Measurements from ENCODE around the gene SREK1IP1. TPM values are rescaled to one million over a fixed set of nuclear protein-coding genes. Genes with fewer than 3 reads are reported as not detected.
A peak's percentile ranks its signal among the peaks of the same experiment; 100 is the strongest.

Gene SREK1IP1
- total and polyA plus RNA-seq, 9 of the 15 experiments (the other 6 are each of a cell fraction or from before 2014, with no cell fraction given) = 6.9 to 45.2 (median 21.7) TPM

DNA sequence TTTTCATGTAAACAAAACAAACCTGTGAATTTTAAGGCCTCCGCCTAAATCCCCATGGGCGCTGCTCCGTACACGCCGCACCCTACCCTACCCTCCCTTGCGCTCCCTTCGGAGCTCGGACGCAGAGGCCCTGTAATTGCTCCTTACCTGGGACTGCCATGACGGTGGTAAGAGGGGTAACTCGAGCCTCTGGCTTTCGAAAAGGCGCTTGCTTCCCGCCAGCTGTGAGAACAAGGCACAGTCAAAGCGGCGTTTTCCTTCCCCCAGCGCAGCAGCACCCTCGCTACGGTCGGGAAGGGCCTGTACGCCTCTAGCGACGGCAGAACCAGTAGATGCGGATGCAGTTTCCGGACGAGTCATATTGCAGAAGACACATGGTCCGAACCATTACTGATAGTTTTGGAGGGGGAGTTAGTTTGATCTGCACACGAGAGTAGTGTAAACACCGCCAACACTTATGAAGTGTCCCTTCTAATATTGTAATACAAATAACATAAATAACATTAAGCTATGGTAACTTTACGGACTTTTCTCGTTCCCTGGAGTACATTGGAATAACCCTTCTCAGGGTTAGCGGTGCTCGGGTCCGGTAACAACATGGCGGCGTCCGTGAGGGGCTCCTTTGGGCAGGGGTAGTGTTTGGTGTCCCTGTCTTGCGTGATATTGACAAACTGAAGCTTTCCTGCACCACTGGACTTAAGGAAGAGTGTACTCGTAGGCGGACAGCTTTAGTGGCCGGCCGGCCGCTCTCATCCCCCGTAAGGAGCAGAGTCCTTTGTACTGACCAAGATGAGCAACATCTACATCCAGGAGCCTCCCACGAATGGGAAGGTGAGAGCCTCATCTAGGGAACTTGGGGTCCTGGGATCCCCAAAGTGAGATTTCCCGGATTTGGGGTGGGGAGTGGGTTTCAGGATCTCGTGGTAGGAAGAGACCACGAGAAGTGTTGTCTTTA, at the start of gene SREK1IP1, which contains the start of gene CWC27 (continued):
- TF ChIP-seq, protein P1, sequence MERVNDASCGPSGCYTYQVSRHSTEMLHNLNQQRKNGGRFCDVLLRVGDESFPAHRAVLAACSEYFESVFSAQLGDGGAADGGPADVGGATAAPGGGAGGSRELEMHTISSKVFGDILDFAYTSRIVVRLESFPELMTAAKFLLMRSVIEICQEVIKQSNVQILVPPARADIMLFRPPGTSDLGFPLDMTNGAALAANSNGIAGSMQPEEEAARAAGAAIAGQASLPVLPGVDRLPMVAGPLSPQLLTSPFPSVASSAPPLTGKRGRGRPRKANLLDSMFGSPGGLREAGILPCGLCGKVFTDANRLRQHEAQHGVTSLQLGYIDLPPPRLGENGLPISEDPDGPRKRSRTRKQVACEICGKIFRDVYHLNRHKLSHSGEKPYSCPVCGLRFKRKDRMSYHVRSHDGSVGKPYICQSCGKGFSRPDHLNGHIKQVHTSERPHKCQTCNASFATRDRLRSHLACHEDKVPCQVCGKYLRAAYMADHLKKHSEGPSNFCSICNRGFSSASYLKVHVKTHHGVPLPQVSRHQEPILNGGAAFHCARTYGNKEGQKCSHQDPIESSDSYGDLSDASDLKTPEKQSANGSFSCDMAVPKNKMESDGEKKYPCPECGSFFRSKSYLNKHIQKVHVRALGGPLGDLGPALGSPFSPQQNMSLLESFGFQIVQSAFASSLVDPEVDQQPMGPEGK (CRISPR knock-in tag; IDR thresholded peaks at IDR 0.05; ENCODE audit: borderline replicate concordance) = no peak
- TF ChIP-seq HDAC6 (IDR thresholded peaks at IDR 0.05; ENCODE audit: low read depth, low read length) = no peak
- TF ChIP-seq SMAD3 (CRISPR knock-in tag; conservative IDR thresholded peaks at IDR 0.05) = 0 out of 2 replicates have a peak, but pooled peaks have one; percentile 45
- TF ChIP-seq POU5F1 (IDR thresholded peaks at IDR 0.05; ENCODE audit: borderline replicate concordance, low read depth, low read length, partially characterized antibody) = peak; percentile 25
- peak; percentile 61; the same call in 1 of the 2 replicates for TF ChIP-seq BRD4 (IDR thresholded peaks at IDR 0.05)
- no peak for TF ChIP-seq ZNF408 (CRISPR knock-in tag; IDR thresholded peaks at IDR 0.05; ENCODE audit: low read depth)
- TF ChIP-seq NCOA4 (IDR thresholded peaks at IDR 0.05; ENCODE audit: partially characterized antibody) = no peak
- peak; percentile 25; the same call in 1 of the 2 replicates for TF ChIP-seq SREBF1 (IDR thresholded peaks at IDR 0.05; ENCODE audit: borderline replicate concordance, low read depth, low read length)
- TF ChIP-seq KDM2B (CRISPR knock-in tag; IDR thresholded peaks at IDR 0.05) = no peak
- peak; percentile 83 for TF ChIP-seq POLR2AphosphoS5 (IDR thresholded peaks at IDR 0.05; ENCODE audit: control insufficient read depth, insufficient read depth, low read depth, low read length)
- no peak for TF ChIP-seq FOXA1 (IDR thresholded peaks at IDR 0.05; ENCODE audit: borderline replicate concordance)
- TF ChIP-seq, protein P2, sequence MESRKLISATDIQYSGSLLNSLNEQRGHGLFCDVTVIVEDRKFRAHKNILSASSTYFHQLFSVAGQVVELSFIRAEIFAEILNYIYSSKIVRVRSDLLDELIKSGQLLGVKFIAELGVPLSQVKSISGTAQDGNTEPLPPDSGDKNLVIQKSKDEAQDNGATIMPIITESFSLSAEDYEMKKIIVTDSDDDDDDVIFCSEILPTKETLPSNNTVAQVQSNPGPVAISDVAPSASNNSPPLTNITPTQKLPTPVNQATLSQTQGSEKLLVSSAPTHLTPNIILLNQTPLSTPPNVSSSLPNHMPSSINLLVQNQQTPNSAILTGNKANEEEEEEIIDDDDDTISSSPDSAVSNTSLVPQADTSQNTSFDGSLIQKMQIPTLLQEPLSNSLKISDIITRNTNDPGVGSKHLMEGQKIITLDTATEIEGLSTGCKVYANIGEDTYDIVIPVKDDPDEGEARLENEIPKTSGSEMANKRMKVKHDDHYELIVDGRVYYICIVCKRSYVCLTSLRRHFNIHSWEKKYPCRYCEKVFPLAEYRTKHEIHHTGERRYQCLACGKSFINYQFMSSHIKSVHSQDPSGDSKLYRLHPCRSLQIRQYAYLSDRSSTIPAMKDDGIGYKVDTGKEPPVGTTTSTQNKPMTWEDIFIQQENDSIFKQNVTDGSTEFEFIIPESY (CRISPR knock-in tag; IDR thresholded peaks at IDR 0.05) = 0 out of 2 replicates have a peak, but pooled peaks have one; percentile 9
- 0 out of 2 replicates have a peak, but pooled peaks have one; percentile 15 for TF ChIP-seq NCOR1 (IDR thresholded peaks at IDR 0.05)
- peak; percentile 82 for TF ChIP-seq HCFC1 (IDR thresholded peaks at IDR 0.05; ENCODE audit: low read depth, low read length)
- no peak for TF ChIP-seq CBX2 (IDR thresholded peaks at IDR 0.05; ENCODE audit: insufficient read depth, low read length, poor library complexity, severe bottlenecking)
- peak; percentile 95 for TF ChIP-seq RBBP5 (IDR thresholded peaks at IDR 0.05; ENCODE audit: borderline replicate concordance, insufficient read depth, low read length, poor library complexity, severe bottlenecking)
- TF ChIP-seq CBX5 (IDR thresholded peaks at IDR 0.05; ENCODE audit: borderline replicate concordance, low read depth) = no peak
- TF ChIP-seq POLR2G (IDR thresholded peaks at IDR 0.05; ENCODE audit: low read depth, low read length) = peak; percentile 91
- TF ChIP-seq NFIC (IDR thresholded peaks at IDR 0.05) = peak; percentile 25
- TF ChIP-seq LEF1 (IDR thresholded peaks at IDR 0.05) = peak; percentile 56; the same call in 1 of the 2 replicates
- peak; percentile 97 for TF ChIP-seq NFRKB (IDR thresholded peaks at IDR 0.05; ENCODE audit: low read depth)
- TF ChIP-seq, protein P3, sequence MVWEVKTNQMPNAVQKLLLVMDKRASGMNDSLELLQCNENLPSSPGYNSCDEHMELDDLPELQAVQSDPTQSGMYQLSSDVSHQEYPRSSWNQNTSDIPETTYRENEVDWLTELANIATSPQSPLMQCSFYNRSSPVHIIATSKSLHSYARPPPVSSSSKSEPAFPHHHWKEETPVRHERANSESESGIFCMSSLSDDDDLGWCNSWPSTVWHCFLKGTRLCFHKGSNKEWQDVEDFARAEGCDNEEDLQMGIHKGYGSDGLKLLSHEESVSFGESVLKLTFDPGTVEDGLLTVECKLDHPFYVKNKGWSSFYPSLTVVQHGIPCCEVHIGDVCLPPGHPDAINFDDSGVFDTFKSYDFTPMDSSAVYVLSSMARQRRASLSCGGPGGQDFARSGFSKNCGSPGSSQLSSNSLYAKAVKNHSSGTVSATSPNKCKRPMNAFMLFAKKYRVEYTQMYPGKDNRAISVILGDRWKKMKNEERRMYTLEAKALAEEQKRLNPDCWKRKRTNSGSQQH (CRISPR knock-in tag; IDR thresholded peaks at IDR 0.05) = no peak
